Suprapubic skin (tissue), 4 donors: ENCODE data around the gene PGP. TPM values are rescaled to one million over a fixed set of nuclear protein-coding genes. Genes with fewer than 3 reads are reported as not detected.
"Not testable (repeated sequence)": the region's sequence is repeated elsewhere in the genome, so short reads cannot be mapped to it uniquely, and the experiment has no call there.

Source experiments
- DNase-seq, 2 donors: peaks; one replicate each; pipeline ENCODE4 v3.0.0-alpha.2; 2019; ENCODE audit warnings: low spot score in 2 of 2
- H3K27ac ChIP-seq: fragments of 200-600 bp; sonication (generic); one replicate; pipeline ENCODE4 v1.5.1; 2019
- H3K27me3 ChIP-seq: fragments of 200-600 bp; sonication (generic); one replicate; pipeline ENCODE4 v1.5.1; 2019
- H3K36me3 ChIP-seq: fragments of 200-600 bp; sonication (generic); one replicate; pipeline ENCODE4 v1.5.1; 2019
- H3K4me1 ChIP-seq: fragments of 200-600 bp; sonication (generic); one replicate; pipeline ENCODE4 v1.5.1; 2019
- H3K4me3 ChIP-seq: fragments of 200-600 bp; sonication (generic); one replicate; pipeline ENCODE4 v1.5.1; 2019; ENCODE audit warnings: mild to moderate bottlenecking
- H3K9me3 ChIP-seq: fragments of 200-600 bp; sonication (generic); one replicate; pipeline ENCODE4 v1.5.1; 2019
- EP300 ChIP-seq: sonication (generic); formaldehyde crosslinking; IDR thresholded peaks from one replicate; pipeline ENCODE4 v1.6.1; 2017; ENCODE audit warnings: antibody characterized with exemption
- POLR2A ChIP-seq, 2 donors: fragments of 450-650 bp; IDR thresholded peaks; one replicate each; pipeline ENCODE4 v1.6.1; 2017; ENCODE audit warnings: antibody characterized with exemption in 2 of 2, mild to moderate bottlenecking in 2 of 2, moderate library complexity in 2 of 2
- POLR2AphosphoS5 ChIP-seq, 3 donors: sonication (generic); formaldehyde crosslinking; IDR thresholded peaks; one replicate each; pipeline ENCODE4 v1.6.1; 2017; ENCODE audit warnings: antibody characterized with exemption in 3 of 3
- WGBS: methylation state at CpG from one replicate; pipeline ENCODE4 v1.1.5; 2018; 5-methylcytosine and 5-hydroxymethylcytosine counted together
- total RNA-seq, 4 donors: library from RNA; depleted of rRNA; stranded (reverse); fragments of >200 nt; gene quantifications; one replicate each; pipeline ENCODE4 v1.1.0, GENCODE V29; 2016
- TF ChIP-seq, protein P1 (sequence below), 2 donors: fragments of 200-600 bp in 1 of 2; fragments of 450-650 bp in 1 of 2; sonication (generic) in 1 of 2; IDR thresholded peaks; one replicate each; pipeline ENCODE4 v1.5.1; 2016 to 2019; ENCODE audit warnings: antibody characterized with exemption in 2 of 2, mild to moderate bottlenecking in 1 of 2, moderate library complexity in 1 of 2

Gene PGP, protein sequence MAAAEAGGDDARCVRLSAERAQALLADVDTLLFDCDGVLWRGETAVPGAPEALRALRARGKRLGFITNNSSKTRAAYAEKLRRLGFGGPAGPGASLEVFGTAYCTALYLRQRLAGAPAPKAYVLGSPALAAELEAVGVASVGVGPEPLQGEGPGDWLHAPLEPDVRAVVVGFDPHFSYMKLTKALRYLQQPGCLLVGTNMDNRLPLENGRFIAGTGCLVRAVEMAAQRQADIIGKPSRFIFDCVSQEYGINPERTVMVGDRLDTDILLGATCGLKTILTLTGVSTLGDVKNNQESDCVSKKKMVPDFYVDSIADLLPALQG
- 1 to 10 TPM; 6.8 to 9.5 (median 7.6) TPM for total RNA-seq

DNA sequence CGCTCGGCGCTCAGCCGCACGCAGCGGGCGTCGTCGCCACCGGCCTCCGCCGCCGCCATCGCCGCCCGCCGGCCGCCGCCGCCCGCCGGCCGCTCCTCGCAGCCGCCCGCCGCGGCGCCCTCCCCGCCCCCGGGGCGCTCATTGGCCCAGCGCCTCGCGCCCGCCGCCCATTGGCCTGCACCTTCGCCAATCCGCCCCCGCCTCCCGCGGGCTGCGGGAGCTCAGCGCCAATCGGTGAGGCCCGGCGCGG lies at the start of gene PGP:
Gene PGP (minus strand): TSS at position 122 of the 250 bp plus-strand sequence. CDS start 63 bp downstream, at position 59.
- peaks cover 36% of the 10 kb centered on the region for H3K4me1 ChIP-seq
- TF ChIP-seq POLR2A (IDR thresholded peaks at IDR 0.05) = peak in 1 of 2 donors; percentile 10
- TF ChIP-seq EP300 = no peak
- peak within 1 kb of the TSS; percentile 90 for H3K4me3 ChIP-seq
- H3K27me3 ChIP-seq = no peaks in the 10 kb centered on the region
- peak within 1 kb of the TSS; percentile 84 for H3K27ac ChIP-seq
- no CpG with 5 or more reads among the region's 48 CpGs for WGBS
- no peaks in the 10 kb centered on the region for H3K9me3 ChIP-seq
- no peak for DNase-seq
- peaks cover 6% of the 10 kb centered on the region for H3K36me3 ChIP-seq

DNA sequence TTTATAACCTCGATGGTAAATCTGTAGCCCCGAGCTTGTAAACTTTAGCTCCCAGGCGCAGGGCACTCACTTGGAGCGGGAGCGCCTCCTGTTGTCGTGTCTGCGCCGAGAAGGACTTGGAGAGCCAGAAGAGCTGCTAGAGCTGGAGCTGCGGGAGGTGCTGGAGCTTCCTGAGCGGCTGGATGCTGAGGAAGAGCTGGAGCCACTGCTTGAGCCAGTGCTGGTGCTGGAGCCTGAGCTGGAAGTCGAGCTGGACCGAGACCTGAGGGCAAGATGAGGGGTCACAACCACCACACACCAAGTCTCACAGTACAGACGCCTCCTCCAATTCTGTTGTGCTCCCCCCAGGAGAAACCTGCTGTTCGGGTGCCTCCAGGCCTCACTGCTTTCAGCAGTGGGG lies 48.4 kb upstream of the PGP start:
- H3K9me3 ChIP-seq, H3K4me3 ChIP-seq, DNase-seq, H3K27ac ChIP-seq, H3K27me3 ChIP-seq: not testable (repeated sequence)
- 88% methylated on average over 12 of the region's 14 CpGs for WGBS
- H3K4me1 ChIP-seq = peaks cover 22% of the 10 kb centered on the region
- H3K36me3 ChIP-seq = peaks cover 59% of the 10 kb centered on the region

DNA sequence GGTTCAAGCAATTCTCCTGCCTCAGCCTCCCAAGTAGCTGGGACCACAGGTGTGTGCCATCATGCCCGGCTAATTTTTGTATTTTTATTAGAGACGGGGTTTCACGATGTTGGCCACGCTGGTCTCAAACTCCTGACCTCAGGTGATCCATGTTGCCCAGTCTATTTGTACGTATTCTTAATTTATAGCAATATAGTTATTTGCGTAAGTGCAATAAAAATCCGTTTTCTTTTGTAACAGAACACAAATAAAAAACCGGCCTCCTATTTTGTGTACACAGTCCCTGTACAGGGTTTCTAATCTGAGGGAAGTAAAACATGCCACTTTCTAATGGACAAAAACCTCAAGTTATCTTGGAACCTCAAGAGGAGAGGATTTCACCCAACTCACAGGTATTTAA lies 45.6 kb upstream of the PGP start:
- DNase-seq = no peak
- H3K36me3 ChIP-seq = peaks cover 87% of the 10 kb centered on the region
- 97% methylated on average over 8 of the region's 8 CpGs for WGBS
- no peaks in the 10 kb centered on the region for H3K9me3 ChIP-seq
- no peaks in the 10 kb centered on the region for H3K27me3 ChIP-seq
- H3K4me1 ChIP-seq = peaks cover 5% of the 10 kb centered on the region
- no peak overlapping the region for H3K27ac ChIP-seq
- TF ChIP-seq POLR2AphosphoS5 (IDR thresholded peaks at IDR 0.05) = no peak
- TF ChIP-seq, protein P1, sequence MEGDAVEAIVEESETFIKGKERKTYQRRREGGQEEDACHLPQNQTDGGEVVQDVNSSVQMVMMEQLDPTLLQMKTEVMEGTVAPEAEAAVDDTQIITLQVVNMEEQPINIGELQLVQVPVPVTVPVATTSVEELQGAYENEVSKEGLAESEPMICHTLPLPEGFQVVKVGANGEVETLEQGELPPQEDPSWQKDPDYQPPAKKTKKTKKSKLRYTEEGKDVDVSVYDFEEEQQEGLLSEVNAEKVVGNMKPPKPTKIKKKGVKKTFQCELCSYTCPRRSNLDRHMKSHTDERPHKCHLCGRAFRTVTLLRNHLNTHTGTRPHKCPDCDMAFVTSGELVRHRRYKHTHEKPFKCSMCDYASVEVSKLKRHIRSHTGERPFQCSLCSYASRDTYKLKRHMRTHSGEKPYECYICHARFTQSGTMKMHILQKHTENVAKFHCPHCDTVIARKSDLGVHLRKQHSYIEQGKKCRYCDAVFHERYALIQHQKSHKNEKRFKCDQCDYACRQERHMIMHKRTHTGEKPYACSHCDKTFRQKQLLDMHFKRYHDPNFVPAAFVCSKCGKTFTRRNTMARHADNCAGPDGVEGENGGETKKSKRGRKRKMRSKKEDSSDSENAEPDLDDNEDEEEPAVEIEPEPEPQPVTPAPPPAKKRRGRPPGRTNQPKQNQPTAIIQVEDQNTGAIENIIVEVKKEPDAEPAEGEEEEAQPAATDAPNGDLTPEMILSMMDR (IDR thresholded peaks at IDR 0.05) = no peak
- no peak for TF ChIP-seq EP300
- no peak for TF ChIP-seq POLR2A (IDR thresholded peaks at IDR 0.05)
- H3K4me3 ChIP-seq = no peak overlapping the region

DNA sequence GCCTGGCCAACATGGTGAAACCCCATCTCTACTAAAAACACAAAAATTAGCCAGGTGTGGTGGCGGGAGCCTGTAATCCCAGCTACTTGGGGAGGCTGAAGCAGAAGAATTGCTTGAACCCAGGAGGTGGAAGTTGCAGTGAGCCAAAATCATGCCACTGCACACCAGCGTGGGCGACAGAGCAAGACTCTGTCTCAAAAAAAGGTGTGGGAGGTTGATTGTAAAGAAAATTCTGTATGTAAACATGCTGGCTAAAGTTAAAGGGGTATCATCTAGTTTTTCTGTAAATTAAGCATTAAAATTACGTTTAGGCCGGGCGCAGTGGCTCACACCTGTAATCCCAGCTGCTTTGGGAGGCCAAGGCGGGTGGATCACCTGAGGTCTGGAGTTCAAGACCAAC lies 43.9 kb upstream of the PGP start:
- not testable (repeated sequence) for H3K9me3 ChIP-seq, H3K27me3 ChIP-seq, H3K27ac ChIP-seq, DNase-seq, H3K4me3 ChIP-seq, H3K4me1 ChIP-seq
- H3K36me3 ChIP-seq = peaks cover 97% of the 10 kb centered on the region
- 92% methylated on average over 7 of the region's 7 CpGs for WGBS

DNA sequence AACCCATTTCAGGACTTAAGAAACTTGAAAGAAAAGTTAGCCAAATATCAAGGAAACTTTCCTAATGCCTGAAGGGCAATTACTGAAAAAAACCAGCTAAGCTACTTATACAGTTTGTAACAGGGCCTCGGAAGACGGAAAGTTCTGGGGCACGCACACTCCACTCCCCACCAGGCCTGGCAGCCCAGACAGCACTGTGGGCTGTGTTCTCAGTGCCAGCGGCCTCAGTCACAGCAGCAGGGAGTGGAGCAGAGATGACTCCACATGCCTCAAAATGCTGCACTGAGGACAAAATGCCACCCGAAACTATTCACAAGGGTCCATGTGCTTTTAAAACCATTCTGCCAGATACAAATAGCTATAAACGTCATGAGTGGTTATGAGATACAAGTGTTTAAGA lies 43.1 kb upstream of the PGP start:
- Histone ChIP-seq H3K36me3 (peaks cover 97% of the 10 kb centered on the region), H3K9me3 (no peaks in the 10 kb centered on the region), H3K4me1 (no peaks in the 10 kb centered on the region), H3K27ac (no peak overlapping the region), H3K4me3 (no peak overlapping the region), H3K27me3 (no peaks in the 10 kb centered on the region)
- WGBS = 82% methylated on average over 6 of the region's 6 CpGs
- no peak for DNase-seq
- no peak for TF ChIP-seq EP300
- no peak for TF ChIP-seq POLR2A (IDR thresholded peaks at IDR 0.05)
- no peak for TF ChIP-seq POLR2AphosphoS5 (IDR thresholded peaks at IDR 0.05)
- TF ChIP-seq, protein P1 (IDR thresholded peaks at IDR 0.05) = no peak

DNA sequence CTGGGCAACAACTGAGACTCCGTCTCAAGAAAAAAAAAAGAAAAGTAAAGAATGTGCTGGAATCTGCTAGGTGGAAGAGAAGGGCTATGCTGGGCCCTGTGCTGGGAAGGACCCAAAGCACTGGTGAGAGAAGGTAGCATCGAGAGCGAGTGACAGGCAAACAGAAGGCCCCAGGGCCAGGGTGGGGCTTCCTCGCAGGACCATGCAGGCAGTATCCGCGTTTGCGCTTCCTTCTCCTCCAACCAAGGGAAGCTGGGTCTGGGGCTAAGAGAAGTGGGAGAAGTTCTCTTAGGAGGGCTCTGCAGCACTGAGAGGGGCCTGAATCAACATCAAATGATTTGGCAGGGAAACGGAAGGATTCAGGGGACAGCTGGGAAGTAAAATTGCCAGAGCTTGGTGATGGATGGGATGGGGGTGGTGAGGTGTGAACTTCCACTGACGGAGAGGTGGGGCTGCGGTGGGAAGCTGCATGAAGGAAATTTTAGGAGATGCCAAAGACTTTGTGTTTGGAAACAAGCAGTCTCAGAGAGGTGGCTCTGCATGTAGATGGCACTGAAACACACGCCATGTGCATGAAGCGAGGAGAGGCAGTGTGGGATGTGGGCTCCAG lies 42.0 kb upstream of the PGP start:
- DNase-seq = no peak
- H3K4me1 ChIP-seq = peaks cover 8% of the 10 kb centered on the region
- no peak overlapping the region for H3K27ac ChIP-seq
- TF ChIP-seq POLR2AphosphoS5 (IDR thresholded peaks at IDR 0.05) (no peak), EP300 (no peak), POLR2A (IDR thresholded peaks at IDR 0.05) (no peak)
- TF ChIP-seq, protein P1 (IDR thresholded peaks at IDR 0.05) = no peak
- H3K36me3 ChIP-seq = peaks cover 86% of the 10 kb centered on the region
- 81% methylated on average over 12 of the region's 12 CpGs for WGBS
- H3K9me3 ChIP-seq = no peaks in the 10 kb centered on the region
- H3K27me3 ChIP-seq = no peaks in the 10 kb centered on the region
- no peak overlapping the region for H3K4me3 ChIP-seq

DNA sequence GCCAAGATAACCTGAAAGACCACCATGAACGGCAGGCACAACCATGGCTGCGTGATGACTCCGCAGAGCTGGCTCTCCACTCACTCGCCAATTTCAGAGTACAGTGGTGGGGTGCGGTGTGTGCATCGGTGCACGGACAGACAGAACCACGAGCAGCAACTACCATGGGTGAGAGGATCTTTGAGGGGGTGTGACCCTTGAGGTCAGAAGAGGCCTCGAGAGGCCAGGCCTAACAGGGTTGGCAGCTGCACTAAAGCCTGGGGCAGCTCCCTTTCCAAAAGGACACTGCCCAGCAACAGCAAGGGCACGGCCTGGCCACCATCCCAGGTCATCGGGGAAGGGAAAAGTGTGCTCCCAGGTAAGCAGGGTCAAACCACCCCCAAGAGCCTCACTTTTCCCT lies 38.7 kb upstream of the PGP start:
- H3K27me3 ChIP-seq = no peaks in the 10 kb centered on the region
- H3K27ac ChIP-seq = no peak overlapping the region
- H3K36me3 ChIP-seq = peaks cover 55% of the 10 kb centered on the region
- TF ChIP-seq POLR2AphosphoS5 (IDR thresholded peaks at IDR 0.05) (no peak), EP300 (no peak), POLR2A (IDR thresholded peaks at IDR 0.05) (no peak)
- TF ChIP-seq, protein P1 (IDR thresholded peaks at IDR 0.05) = no peak
- no peak for DNase-seq
- no peak overlapping the region for H3K4me3 ChIP-seq
- H3K9me3 ChIP-seq = no peaks in the 10 kb centered on the region
- 88% methylated on average over 11 of the region's 11 CpGs for WGBS
- peaks cover 17% of the 10 kb centered on the region for H3K4me1 ChIP-seq
